BLaER1 (cell line): ENCODE measurements around the gene TNFAIP8L3.

Source experiments
- H3K27ac ChIP-seq: shearing (Covaris generic); formaldehyde crosslinking; 2 replicates; pipeline ENCODE4 v1.8.1; 2022
- H3K27me3 ChIP-seq: shearing (Covaris generic); formaldehyde crosslinking; 2 replicates; pipeline ENCODE4 v1.8.1; 2022
- H3K36me3 ChIP-seq: shearing (Covaris generic); formaldehyde crosslinking; 2 replicates; pipeline ENCODE4 v1.8.1; 2022
- H3K4me1 ChIP-seq: shearing (Covaris generic); formaldehyde crosslinking; 2 replicates; pipeline ENCODE4 v1.8.1; 2022
- H3K4me2 ChIP-seq: shearing (Covaris generic); formaldehyde crosslinking; 2 replicates; pipeline ENCODE4 v1.8.1; 2022
- H3K4me3 ChIP-seq: shearing (Covaris generic); formaldehyde crosslinking; 2 replicates; pipeline ENCODE4 v1.8.1; 2022
- H3K9ac ChIP-seq: shearing (Covaris generic); formaldehyde crosslinking; 2 replicates; pipeline ENCODE4 v1.8.1; 2022
- H3K9me3 ChIP-seq: shearing (Covaris generic); formaldehyde crosslinking; 2 replicates; pipeline ENCODE4 v1.8.1; 2022
- H4K20me1 ChIP-seq: shearing (Covaris generic); formaldehyde crosslinking; 2 replicates; pipeline ENCODE4 v1.8.1; 2022
- Cebpa-rat ChIP-seq: shearing (Covaris generic); IDR thresholded peaks from 2 replicates; pipeline ENCODE4 v1.8.1; 2022

The TNFAIP8L3 gene

GRCh38 chr15:51092480-51093040 is 2.1 kb downstream of the TNFAIP8L3 start:
- TF ChIP-seq Cebpa-rat, result no peak
- Histone ChIP-seq H3K36me3 (no peaks in the 10 kb centered on the region), H3K27ac (no peak overlapping the region), H3K9ac (no peak overlapping the region), H3K4me1 (no peaks in the 10 kb centered on the region), H3K4me2 (no peak overlapping the region), H3K4me3 (no peak overlapping the region), H3K9me3 (peaks cover 16% of the 10 kb centered on the region), H3K27me3 (peaks cover 59% of the 10 kb centered on the region), H4K20me1 (no peaks in the 10 kb centered on the region; the same call in 1 of the 2 replicates)

DNA sequence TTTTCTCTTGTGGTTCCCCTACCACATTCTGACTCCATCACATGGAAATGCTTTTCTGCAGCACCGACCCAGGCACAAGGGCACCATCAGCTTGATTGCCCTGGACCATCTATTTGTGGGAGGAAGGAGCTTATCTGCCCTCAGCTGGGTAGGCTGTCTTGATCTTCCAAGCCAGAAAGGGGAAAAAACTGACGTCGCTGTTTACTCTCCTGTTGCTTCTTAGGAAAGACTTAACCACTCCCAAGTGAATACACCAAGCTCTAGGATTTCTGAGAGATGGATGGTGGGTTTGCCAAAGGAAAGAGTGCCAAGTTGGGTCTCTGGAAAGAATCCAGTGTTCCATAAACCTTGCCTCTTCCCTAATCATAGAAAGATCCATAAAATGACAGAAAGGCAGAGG is 4.0 kb downstream of the TNFAIP8L3 start:
- Histone ChIP-seq H4K20me1 (no peaks in the 10 kb centered on the region; the same call in 1 of the 2 replicates), H3K4me2 (no peak overlapping the region), H3K36me3 (no peaks in the 10 kb centered on the region), H3K9ac (no peak overlapping the region), H3K9me3 (peaks cover 16% of the 10 kb centered on the region), H3K4me3 (no peak overlapping the region), H3K4me1 (no peaks in the 10 kb centered on the region), H3K27ac (no peak overlapping the region), H3K27me3 (peaks cover 53% of the 10 kb centered on the region)
- TF ChIP-seq Cebpa-rat, result no peak

GRCh38 chr15:51089699-51090453 is 4.8 kb downstream of the TNFAIP8L3 start:
- Histone ChIP-seq H3K4me1 (no peaks in the 10 kb centered on the region), H3K9me3 (peaks cover 15% of the 10 kb centered on the region), H3K36me3 (no peaks in the 10 kb centered on the region), H3K27ac (no peak overlapping the region), H3K4me3 (no peak overlapping the region), H4K20me1 (no peaks in the 10 kb centered on the region; the same call in 1 of the 2 replicates), H3K4me2 (no peak overlapping the region), H3K27me3 (peaks cover 44% of the 10 kb centered on the region), H3K9ac (no peak overlapping the region)
- no peak for TF ChIP-seq Cebpa-rat

- H3K9me3 ChIP-seq, result peaks cover 7% of the 10 kb centered on the region
- H3K27me3 ChIP-seq, result peaks cover 36% of the 10 kb centered on the region
- H3K36me3 ChIP-seq, result no peaks in the 10 kb centered on the region
- TF ChIP-seq Cebpa-rat, result no peak
- H3K4me1 ChIP-seq, result no peaks in the 10 kb centered on the region
- H3K27ac ChIP-seq, result no peak overlapping the region
- H3K4me3 ChIP-seq, result no peak overlapping the region
- no peak overlapping the region for H3K4me2 ChIP-seq
- no peaks in the 10 kb centered on the region; the same call in 1 of the 2 replicates for H4K20me1 ChIP-seq
- no peak overlapping the region for H3K9ac ChIP-seq
Observed at GRCh38 chr15:51089041-51089440, 5.7 kb downstream of the TNFAIP8L3 start.

DNA sequence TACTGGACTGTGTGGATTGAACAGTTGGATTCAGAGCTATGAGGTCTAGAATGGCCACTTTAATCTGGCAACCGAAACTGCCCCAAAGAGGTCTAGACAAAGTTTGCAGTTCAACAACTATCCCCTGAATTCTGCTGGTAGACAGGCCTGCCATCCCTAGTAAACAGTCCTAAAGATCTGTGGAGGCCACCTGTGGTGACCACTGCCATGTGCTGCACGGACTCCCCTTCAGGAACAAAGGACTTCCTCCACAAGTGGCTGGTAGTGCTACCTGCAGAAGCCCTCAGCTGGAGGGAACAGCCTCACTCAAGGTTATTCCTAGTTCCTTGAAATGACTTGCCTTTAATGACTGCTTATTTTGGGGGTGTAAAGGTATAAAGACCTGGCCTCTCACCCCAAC is 6.1 kb downstream of the TNFAIP8L3 start:
- no peak overlapping the region for H3K27ac ChIP-seq
- H3K4me1 ChIP-seq, result no peaks in the 10 kb centered on the region
- TF ChIP-seq Cebpa-rat, result no peak
- no peak overlapping the region for H3K9ac ChIP-seq
- peaks cover 3% of the 10 kb centered on the region; the same call in 1 of the 2 replicates for H3K9me3 ChIP-seq
- H3K36me3 ChIP-seq, result no peaks in the 10 kb centered on the region
- H3K4me2 ChIP-seq, result no peak overlapping the region
- no peaks in the 10 kb centered on the region; the same call in 1 of the 2 replicates for H4K20me1 ChIP-seq
- peaks cover 31% of the 10 kb centered on the region for H3K27me3 ChIP-seq
- no peak overlapping the region for H3K4me3 ChIP-seq

- Histone ChIP-seq H3K4me1 (no peaks in the 10 kb centered on the region), H3K9me3 (no peaks in the 10 kb centered on the region), H3K27ac (no peak overlapping the region), H3K9ac (no peak overlapping the region), H3K4me2 (no peak overlapping the region), H3K4me3 (no peak overlapping the region), H3K27me3 (peaks cover 20% of the 10 kb centered on the region), H4K20me1 (no peaks in the 10 kb centered on the region), H3K36me3 (no peaks in the 10 kb centered on the region)
- TF ChIP-seq Cebpa-rat, result no peak
Observed at GRCh38 chr15:51087513-51087912, 7.2 kb downstream of the TNFAIP8L3 start.

- Histone ChIP-seq H4K20me1 (no peaks in the 10 kb centered on the region), H3K9me3 (no peaks in the 10 kb centered on the region), H3K4me2 (no peak overlapping the region), H3K9ac (no peak overlapping the region), H3K36me3 (no peaks in the 10 kb centered on the region), H3K27me3 (peaks cover 10% of the 10 kb centered on the region; the same call in 1 of the 2 replicates), H3K27ac (no peak overlapping the region), H3K4me3 (no peak overlapping the region), H3K4me1 (no peaks in the 10 kb centered on the region)
- no peak for TF ChIP-seq Cebpa-rat
Observed at GRCh38 chr15:51086409-51086808, 8.3 kb downstream of the TNFAIP8L3 start.

DNA sequence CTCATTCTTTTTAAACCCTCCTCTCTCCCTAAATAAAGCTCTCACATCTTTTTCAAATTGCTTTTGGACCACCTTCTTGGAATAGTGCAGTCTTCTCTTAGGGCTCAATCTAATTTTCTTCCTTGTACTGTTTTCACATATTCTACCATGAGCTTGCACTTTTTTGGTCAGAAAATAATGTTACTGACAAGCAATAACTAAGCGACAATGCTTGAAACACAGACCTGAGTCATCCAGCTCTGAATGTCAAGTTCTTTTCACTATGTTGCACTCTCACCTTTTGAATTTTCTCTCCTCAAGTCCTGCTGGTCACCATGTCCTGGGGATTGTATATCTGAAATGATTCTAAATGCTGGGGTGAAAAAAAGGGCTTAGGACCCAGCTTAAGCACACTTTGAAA is 8.9 kb downstream of the TNFAIP8L3 start:
- Histone ChIP-seq H3K4me1 (no peaks in the 10 kb centered on the region), H3K4me2 (no peak overlapping the region), H3K27ac (no peak overlapping the region), H3K27me3 (peaks cover 4% of the 10 kb centered on the region; the same call in 1 of the 2 replicates), H3K9me3 (no peaks in the 10 kb centered on the region), H3K36me3 (no peaks in the 10 kb centered on the region), H3K9ac (no peak overlapping the region), H3K4me3 (no peak overlapping the region), H4K20me1 (no peaks in the 10 kb centered on the region)
- no peak for TF ChIP-seq Cebpa-rat

DNA sequence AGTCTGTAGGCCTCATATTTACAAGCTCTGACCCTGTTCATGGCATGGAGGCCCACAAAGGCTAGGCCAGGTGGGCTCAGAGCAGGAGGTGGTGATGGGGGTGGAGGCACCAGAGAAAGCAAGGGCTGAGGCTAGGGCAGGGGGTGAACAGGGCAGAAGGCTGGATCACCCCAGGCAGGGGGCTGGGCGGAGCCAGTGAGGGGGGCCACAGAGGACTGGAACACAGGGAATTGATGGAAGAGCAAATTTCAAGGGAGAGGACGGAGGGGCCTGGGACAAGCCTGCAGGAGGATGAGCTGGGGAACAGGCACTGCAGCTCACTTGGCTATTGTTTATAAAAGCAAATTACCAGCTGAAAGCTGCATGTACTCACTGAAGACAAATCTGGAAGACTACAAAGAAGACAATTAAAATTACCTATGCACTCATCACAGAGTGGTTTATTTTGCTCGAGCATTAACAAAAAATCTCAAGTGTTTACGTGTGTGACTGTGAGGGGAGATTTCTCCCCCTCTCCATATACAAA is 11.0 kb downstream of the TNFAIP8L3 start:
- Histone ChIP-seq H3K27ac (no peak overlapping the region), H3K4me1 (no peaks in the 10 kb centered on the region), H3K27me3 (no peaks in the 10 kb centered on the region), H3K9me3 (no peaks in the 10 kb centered on the region), H3K36me3 (no peaks in the 10 kb centered on the region), H3K9ac (no peak overlapping the region), H3K4me3 (no peak overlapping the region), H3K4me2 (no peak overlapping the region), H4K20me1 (no peaks in the 10 kb centered on the region)
- no peak for TF ChIP-seq Cebpa-rat

GRCh38 chr15:51082246-51082645 is 12.5 kb downstream of the TNFAIP8L3 start:
- Histone ChIP-seq H3K4me2 (no peak overlapping the region), H3K27me3 (no peaks in the 10 kb centered on the region), H3K9me3 (peaks cover under 1% of the 10 kb centered on the region; the same call in 1 of the 2 replicates), H4K20me1 (no peaks in the 10 kb centered on the region), H3K4me3 (no peak overlapping the region), H3K36me3 (no peaks in the 10 kb centered on the region), H3K4me1 (peaks cover 4% of the 10 kb centered on the region), H3K27ac (no peak overlapping the region), H3K9ac (no peak overlapping the region)
- no peak for TF ChIP-seq Cebpa-rat
